ENCODE data around the gene APP.

- TF ChIP-seq, protein P1, sequence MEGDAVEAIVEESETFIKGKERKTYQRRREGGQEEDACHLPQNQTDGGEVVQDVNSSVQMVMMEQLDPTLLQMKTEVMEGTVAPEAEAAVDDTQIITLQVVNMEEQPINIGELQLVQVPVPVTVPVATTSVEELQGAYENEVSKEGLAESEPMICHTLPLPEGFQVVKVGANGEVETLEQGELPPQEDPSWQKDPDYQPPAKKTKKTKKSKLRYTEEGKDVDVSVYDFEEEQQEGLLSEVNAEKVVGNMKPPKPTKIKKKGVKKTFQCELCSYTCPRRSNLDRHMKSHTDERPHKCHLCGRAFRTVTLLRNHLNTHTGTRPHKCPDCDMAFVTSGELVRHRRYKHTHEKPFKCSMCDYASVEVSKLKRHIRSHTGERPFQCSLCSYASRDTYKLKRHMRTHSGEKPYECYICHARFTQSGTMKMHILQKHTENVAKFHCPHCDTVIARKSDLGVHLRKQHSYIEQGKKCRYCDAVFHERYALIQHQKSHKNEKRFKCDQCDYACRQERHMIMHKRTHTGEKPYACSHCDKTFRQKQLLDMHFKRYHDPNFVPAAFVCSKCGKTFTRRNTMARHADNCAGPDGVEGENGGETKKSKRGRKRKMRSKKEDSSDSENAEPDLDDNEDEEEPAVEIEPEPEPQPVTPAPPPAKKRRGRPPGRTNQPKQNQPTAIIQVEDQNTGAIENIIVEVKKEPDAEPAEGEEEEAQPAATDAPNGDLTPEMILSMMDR (IDR thresholded peaks at IDR 0.05): no peak
- TF ChIP-seq POLR2A (IDR thresholded peaks at IDR 0.05): no peak
- no peak for TF ChIP-seq POLR2AphosphoS5 (IDR thresholded peaks at IDR 0.05)
Measured at GRCh38 chr21:26135520-26135919, 35.0 kb downstream of the APP start.
